Endothelial cell of umbilical vein (primary cell): Measurements from ENCODE around the gene CDC42EP4. TPM values are rescaled to one million over a fixed set of nuclear protein-coding genes. Genes with fewer than 3 reads are reported as not detected.

Experiments
- BruUV-seq: library from RNA; stranded (reverse); fragments of 400-500 nt; replicated peaks from 2 replicates; lab custom pipeline; 2021; lab: Mats Ljungman, UMichigan
- CTCF ChIA-PET: fragments of 300-600, 350-600 bp; sonication (Branson Sonifier 250); formaldehyde crosslinking; loops from one replicate; lab custom pipeline; 2021; ENCODE audit warnings: antibody characterized with exemption, inconsistent platforms; lab: Charles Lee
- POLR2A ChIA-PET: fragments of 300-600, 350-600 bp; sonication (Branson Sonifier 250); formaldehyde crosslinking; loops from one replicate; lab custom pipeline; 2021; ENCODE audit warnings: antibody characterized with exemption, inconsistent platforms; lab: Charles Lee
- DNase-seq: peaks from one replicate; pipeline ENCODE4 v3.0.0-alpha.2; 2011; ENCODE audit warnings: low read depth, low spot score
- FAIRE-seq: peaks from 2 replicates; lab custom pipeline; 2011; peaks lifted over from hg19 to GRCh38; lab: Jason Lieb, UNC
- H2AFZ ChIP-seq: 2 replicates; pipeline ENCODE4 v1.6.0; 2012; ENCODE audit warnings: low read depth, low read length, control low read depth, inconsistent platforms
- H3K27ac ChIP-seq: 2 replicates; pipeline ENCODE4 v1.5.1; 2011; ENCODE audit warnings: low read depth, mild to moderate bottlenecking, control low read depth, low read length, moderate library complexity; ENCODE audit not compliant: insufficient read depth
- H3K27me3 ChIP-seq, 2 experiments: 2 replicates each; pipeline versions ENCODE4 v1.6.0 to v1.6.1; 2011; ENCODE audit warnings: low read length in 2 of 2, mixed read lengths in 1 of 2; ENCODE audit not compliant: control insufficient read depth in 2 of 2, insufficient read depth in 2 of 2
- H3K36me3 ChIP-seq, 2 experiments: 2 replicates in 1 of 2; 3 replicates in 1 of 2; pipeline ENCODE4 v1.5.1; 2011; ENCODE audit warnings: low read length in 2 of 2, mild to moderate bottlenecking in 1 of 2, moderate library complexity in 1 of 2; ENCODE audit not compliant: control insufficient read depth in 2 of 2, insufficient read depth in 2 of 2; ENCODE audit errors: extremely low read depth in 1 of 2
- H3K4me1 ChIP-seq: 3 replicates; pipeline ENCODE4 v1.5.1; 2011; ENCODE audit warnings: mild to moderate bottlenecking, low read length; ENCODE audit not compliant: control insufficient read depth, insufficient read depth; ENCODE audit errors: extremely low read depth
- H3K4me2 ChIP-seq: 2 replicates; pipeline ENCODE4 v1.6.1; 2011; ENCODE audit warnings: low read length, control low read depth, mixed read lengths; ENCODE audit not compliant: insufficient read depth
- H3K4me3 ChIP-seq, 3 experiments: fragments of 200-600 bp in 1 of 3; sonication (generic), shearing (Covaris generic) in 1 of 3; replicated peaks in 1 of 3; 2 replicates each; pipeline ENCODE4 v1.5.1; 2011 to 2016; ENCODE audit warnings: control low read depth in 3 of 3, low read length in 3 of 3, mild to moderate bottlenecking in 2 of 3, inconsistent platforms in 1 of 3, low read depth in 1 of 3, moderate library complexity in 1 of 3; ENCODE audit not compliant: insufficient read depth in 1 of 3
- H3K79me2 ChIP-seq: 2 replicates; pipeline ENCODE4 v1.6.0; 2012; ENCODE audit warnings: low read length, inconsistent platforms; ENCODE audit not compliant: control insufficient read depth, insufficient read depth
- H3K9ac ChIP-seq: replicated peaks from 2 replicates; pipeline ENCODE3; 2011; ENCODE audit warnings: low read length, control low read depth; ENCODE audit not compliant: insufficient read depth; ENCODE audit errors: extremely low read depth
- H3K9me1 ChIP-seq: replicated peaks from 3 replicates; pipeline ENCODE4 v1.6.0; 2011; ENCODE audit warnings: mild to moderate bottlenecking, low read length; ENCODE audit not compliant: control insufficient read depth, insufficient read depth; ENCODE audit errors: extremely low read depth
- H3K9me3 ChIP-seq: replicated peaks from 2 replicates; pipeline ENCODE4 v1.5.1; 2012; ENCODE audit warnings: low read length, inconsistent platforms; ENCODE audit not compliant: control insufficient read depth, insufficient read depth
- H4K20me1 ChIP-seq: replicated peaks from 2 replicates; pipeline ENCODE3; 2011; ENCODE audit warnings: mild to moderate bottlenecking, low read length; ENCODE audit not compliant: control insufficient read depth, insufficient read depth; ENCODE audit errors: extremely low read depth
- EZH2 ChIP-seq: IDR thresholded peaks from 2 replicates; pipeline ENCODE4 v1.6.1; 2012; ENCODE audit warnings: borderline replicate concordance, low read depth, mild to moderate bottlenecking, moderate library complexity, low read length, inconsistent platforms; ENCODE audit not compliant: severe bottlenecking
- FOS ChIP-seq: IDR thresholded peaks from 2 replicates; pipeline ENCODE4 v1.6.1; 2011; ENCODE audit warnings: mild to moderate bottlenecking, low read length, moderate library complexity, borderline replicate concordance; ENCODE audit not compliant: insufficient read depth
- GATA2 ChIP-seq: IDR thresholded peaks from 2 replicates; pipeline ENCODE4 v1.7.0; 2011; ENCODE audit warnings: low read depth, mild to moderate bottlenecking, moderate library complexity, mixed read lengths, low read length; ENCODE audit not compliant: insufficient read length, insufficient read depth
- JUN ChIP-seq: IDR thresholded peaks from 2 replicates; pipeline ENCODE4 v1.6.1; 2011; ENCODE audit warnings: borderline replicate concordance, low read depth; ENCODE audit not compliant: insufficient read length, insufficient read depth
- MYC ChIP-seq: IDR thresholded peaks from one replicate; pipeline ENCODE4 v1.6.1; 2011; ENCODE audit warnings: mild to moderate bottlenecking, low read depth, low read length
- POLR2A ChIP-seq: IDR thresholded peaks from 2 replicates; pipeline ENCODE4 v1.6.1; 2012; ENCODE audit warnings: low read depth, mild to moderate bottlenecking, control low read depth, low read length
- POLR2AphosphoS5 ChIP-seq: IDR thresholded peaks from 2 replicates; pipeline ENCODE4 v1.6.1; 2012; ENCODE audit warnings: low read depth, mild to moderate bottlenecking, control low read depth, low read length, moderate library complexity; ENCODE audit not compliant: insufficient read depth
- dilution Hi-C: fragments of 300-500 bp; cut with MboI; formaldehyde crosslinking; loops from one replicate; pipeline ENCODE4 v1.15.0; 2019; ENCODE audit warnings: low sequenced_read_pairs; ENCODE audit not compliant: extremely low pct_ligation_motif_present
- intact Hi-C: fragments of 100-400 bp; cut with micrococcal nuclease; formaldehyde crosslinking; loops from one replicate; pipeline ENCODE4 v1.10.0; 2022
- polyA plus RNA-seq, 4 experiments: library from polyadenylated mRNA; depleted of rRNA in 3 of 4; stranded (reverse) in 3 of 4; unstranded in 1 of 4; fragments of >200 nt; gene quantifications; 2 replicates each; pipeline versions ENCODE4 v1.2.1 to v1.2.3, GENCODE V29; 2011 to 2012; ENCODE audit warnings: missing spikeins in 1 of 4
- total RNA-seq: library from RNA; stranded (reverse); gene quantifications from 2 replicates; pipeline ENCODE4 v1.2.3, GENCODE V29; 2021
- TF ChIP-seq, protein P1 (sequence below): IDR thresholded peaks from 2 replicates; pipeline ENCODE4 v1.6.1; 2011; ENCODE audit not compliant: insufficient read depth, insufficient read length
- TF ChIP-seq, protein P2 (sequence below), 2 donors: IDR thresholded peaks; 1 replicate in 1 of 2; 2 replicates in 1 of 2; pipeline ENCODE4 v1.5.1; 2011; ENCODE audit warnings: low read length in 2 of 2, mild to moderate bottlenecking in 2 of 2, moderate library complexity in 2 of 2, control low read depth in 1 of 2, inconsistent platforms in 1 of 2, low read depth in 1 of 2; ENCODE audit not compliant: insufficient read depth in 1 of 2; ENCODE audit errors: extremely low read depth in 1 of 2

Gene CDC42EP4
- total and polyA plus RNA-seq, 2 donors (not counting 3 experiments of a cell fraction or from before 2014, with no cell fraction given), result 11.4 to 19.6 TPM

DNA sequence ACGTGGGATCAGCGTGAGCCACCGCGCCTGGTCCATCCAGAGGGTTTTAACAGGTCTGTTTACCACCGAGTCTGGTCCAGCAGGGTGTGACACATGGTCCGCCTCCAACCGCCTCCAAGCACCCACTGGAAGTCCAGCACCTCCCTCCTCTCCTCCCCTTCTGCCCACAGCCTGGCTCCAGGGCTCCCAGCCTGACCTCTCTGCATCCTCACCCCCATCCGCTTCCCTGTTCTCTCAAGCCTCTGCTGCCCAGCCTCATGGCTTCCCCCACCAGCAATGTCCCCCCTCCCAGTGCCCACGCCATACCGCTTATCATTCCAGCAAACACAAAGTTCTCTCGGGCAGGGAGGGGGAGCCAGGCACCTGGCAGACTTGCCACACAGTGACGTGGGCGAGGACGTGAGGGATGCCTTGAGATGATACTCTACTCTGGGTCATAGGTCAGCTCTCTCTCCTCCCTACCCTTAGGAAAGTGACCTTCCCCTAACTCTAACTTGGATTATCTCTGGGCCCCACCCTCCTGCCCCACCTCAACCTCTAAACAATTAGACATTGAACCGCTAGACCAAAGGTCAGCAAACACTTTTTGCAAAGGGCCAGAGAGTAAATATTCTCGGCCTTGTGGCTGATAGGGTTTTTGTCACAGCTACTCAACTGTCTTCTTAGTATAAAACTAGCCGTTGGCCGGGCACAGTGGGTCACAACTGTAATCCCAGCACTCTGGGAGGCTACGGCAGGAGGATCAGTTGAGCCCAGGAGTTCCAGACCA lies 23.1 kb downstream of the CDC42EP4 start:
- H3K79me2 ChIP-seq, result peaks cover 38% of the 10 kb centered on the region
- CTCF ChIA-PET, result no interaction called here
- peaks cover 25% of the 10 kb centered on the region for H3K4me1 ChIP-seq
- no peaks in the 10 kb centered on the region for H3K9me3 ChIP-seq
- no peak for DNase-seq
- H3K27me3 ChIP-seq, result no peaks in the 10 kb centered on the region
- no peak overlapping the region for H3K4me2 ChIP-seq
- no peak overlapping the region for H3K4me3 ChIP-seq
- BruUV-seq, result no TSS peak
- no peak for TF ChIP-seq GATA2
- TF ChIP-seq, protein P1, sequence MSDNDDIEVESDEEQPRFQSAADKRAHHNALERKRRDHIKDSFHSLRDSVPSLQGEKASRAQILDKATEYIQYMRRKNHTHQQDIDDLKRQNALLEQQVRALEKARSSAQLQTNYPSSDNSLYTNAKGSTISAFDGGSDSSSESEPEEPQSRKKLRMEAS, result no peak
- TF ChIP-seq, protein P2, sequence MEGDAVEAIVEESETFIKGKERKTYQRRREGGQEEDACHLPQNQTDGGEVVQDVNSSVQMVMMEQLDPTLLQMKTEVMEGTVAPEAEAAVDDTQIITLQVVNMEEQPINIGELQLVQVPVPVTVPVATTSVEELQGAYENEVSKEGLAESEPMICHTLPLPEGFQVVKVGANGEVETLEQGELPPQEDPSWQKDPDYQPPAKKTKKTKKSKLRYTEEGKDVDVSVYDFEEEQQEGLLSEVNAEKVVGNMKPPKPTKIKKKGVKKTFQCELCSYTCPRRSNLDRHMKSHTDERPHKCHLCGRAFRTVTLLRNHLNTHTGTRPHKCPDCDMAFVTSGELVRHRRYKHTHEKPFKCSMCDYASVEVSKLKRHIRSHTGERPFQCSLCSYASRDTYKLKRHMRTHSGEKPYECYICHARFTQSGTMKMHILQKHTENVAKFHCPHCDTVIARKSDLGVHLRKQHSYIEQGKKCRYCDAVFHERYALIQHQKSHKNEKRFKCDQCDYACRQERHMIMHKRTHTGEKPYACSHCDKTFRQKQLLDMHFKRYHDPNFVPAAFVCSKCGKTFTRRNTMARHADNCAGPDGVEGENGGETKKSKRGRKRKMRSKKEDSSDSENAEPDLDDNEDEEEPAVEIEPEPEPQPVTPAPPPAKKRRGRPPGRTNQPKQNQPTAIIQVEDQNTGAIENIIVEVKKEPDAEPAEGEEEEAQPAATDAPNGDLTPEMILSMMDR (IDR thresholded peaks at IDR 0.05; ENCODE audit: extremely low read depth in 1 of 2, insufficient read depth in 1 of 2, low read depth in 1 of 2, low read length in 2 of 2), result no peak
- no peak for TF ChIP-seq FOS
- no peak for TF ChIP-seq EZH2
- TF ChIP-seq POLR2AphosphoS5, result no peak
- no peak for TF ChIP-seq MYC
- no peak for TF ChIP-seq JUN
- no peak for TF ChIP-seq POLR2A
- H3K36me3 ChIP-seq, result peaks cover 0 to 8% of the 10 kb centered on the region in 2 experiments
- FAIRE-seq, result no peak
- intact Hi-C loops (no loop called here), dilution Hi-C loops (no loop called here)
- H3K9ac ChIP-seq, result no peak overlapping the region
- no peaks in the 10 kb centered on the region for H4K20me1 ChIP-seq
- H3K27ac ChIP-seq, result no peak overlapping the region
- H2AFZ ChIP-seq, result no peak overlapping the region
- POLR2A ChIA-PET, result no interaction called here
- no peaks in the 10 kb centered on the region for H3K9me1 ChIP-seq
